MM.1S (cell line): Measurements from ENCODE around the gene SNX30.

Source experiments
- DNase-seq: peaks from one replicate; pipeline ENCODE4 v3.0.0-alpha.2; 2015
- H2AFZ ChIP-seq: fragments of 300-600 bp; sonication (generic); 2 replicates; pipeline ENCODE4 v1.6.0; 2016; ENCODE audit warnings: antibody characterized with exemption, low read length
- H3F3A ChIP-seq: fragments of 300-600 bp; sonication (generic); 2 replicates; pipeline ENCODE4 v1.6.1; 2016; ENCODE audit warnings: mild to moderate bottlenecking, antibody characterized with exemption, low read length, moderate library complexity, mixed read lengths; ENCODE audit not compliant: insufficient read depth
- H3K27ac ChIP-seq: fragments of 300-600 bp; sonication (generic); 2 replicates; pipeline ENCODE4 v1.5.1; 2016; ENCODE audit warnings: mild to moderate bottlenecking, low read length
- H3K27me3 ChIP-seq: fragments of 300-600 bp; sonication (generic); replicated peaks from 2 replicates; pipeline ENCODE4 v1.6.0; 2016; ENCODE audit warnings: low read length; ENCODE audit not compliant: insufficient read depth
- H3K36me3 ChIP-seq: fragments of 300-600 bp; sonication (generic); replicated peaks from 2 replicates; pipeline ENCODE4 v1.6.1; 2016; ENCODE audit warnings: mild to moderate bottlenecking, low read length, mixed read lengths; ENCODE audit not compliant: insufficient read depth
- H3K4me1 ChIP-seq: fragments of 300-600 bp; sonication (generic); 2 replicates; pipeline ENCODE4 v1.6.1; 2016; ENCODE audit warnings: low read length, mixed read lengths
- H3K4me2 ChIP-seq: fragments of 300-600 bp; sonication (generic); 2 replicates; pipeline ENCODE4 v1.6.0; 2016; ENCODE audit warnings: low read depth, low read length
- H3K4me3 ChIP-seq: fragments of 300-600 bp; sonication (generic); 2 replicates; pipeline ENCODE4 v1.5.1; 2016; ENCODE audit warnings: low read length, mixed read lengths
- H3K79me2 ChIP-seq: fragments of 300-600 bp; sonication (generic); 2 replicates; pipeline ENCODE4 v1.6.1; 2016; ENCODE audit warnings: mixed run types, low read length, mixed read lengths
- H3K9ac ChIP-seq: fragments of 300-600 bp; sonication (generic); 2 replicates; pipeline ENCODE4 v1.6.1; 2016; ENCODE audit warnings: low read length, mixed read lengths
- H3K9me2 ChIP-seq: fragments of 300-600 bp; sonication (generic); replicated peaks from 2 replicates; pipeline ENCODE4 v1.6.1; 2016; ENCODE audit warnings: mild to moderate bottlenecking, low read length, mixed read lengths; ENCODE audit not compliant: insufficient read depth
- H3K9me3 ChIP-seq: fragments of 300-600 bp; sonication (generic); replicated peaks from 2 replicates; pipeline ENCODE4 v1.6.1; 2016; ENCODE audit warnings: mild to moderate bottlenecking, low read length, mixed read lengths; ENCODE audit not compliant: insufficient read depth
- H4K20me1 ChIP-seq: fragments of 300-600 bp; sonication (generic); 2 replicates; pipeline ENCODE4 v1.6.1; 2016; ENCODE audit warnings: mild to moderate bottlenecking, low read length, moderate library complexity, mixed read lengths; ENCODE audit not compliant: insufficient read depth
- CTCF ChIP-seq: fragments of 300-600 bp; sonication (generic); IDR thresholded peaks from 2 replicates; pipeline ENCODE4 v1.5.1; 2016; ENCODE audit warnings: antibody characterized with exemption, low read length, mixed read lengths
- EZH2 ChIP-seq: fragments of 300-600 bp; sonication (generic); optimal IDR thresholded peaks from 2 replicates; pipeline ENCODE3; 2017; ENCODE audit warnings: low read depth, mild to moderate bottlenecking, antibody characterized with exemption, low read length, mixed read lengths
- EZH2phosphoT487 ChIP-seq: fragments of 300-600 bp; sonication (generic); IDR thresholded peaks from 2 replicates; pipeline ENCODE4 v1.6.1; 2018; ENCODE audit warnings: antibody characterized with exemption, low read length

Gene SNX30

GRCh38 chr9:112774006-112774996 is 23.7 kb downstream of the SNX30 start:
- Histone ChIP-seq H3K27ac (peak overlapping the region; percentile 11; the same call in 1 of the 2 replicates), H3K9me2 (no peaks in the 10 kb centered on the region), H4K20me1 (0 out of 2 replicates have a peak, but pooled peaks cover 2% of the 10 kb centered on the region), H2AFZ (no peak overlapping the region), H3F3A (no peaks in the 10 kb centered on the region), H3K27me3 (no peaks in the 10 kb centered on the region), H3K4me3 (no peak overlapping the region; the same call in 1 of the 2 replicates), H3K9ac (no peak overlapping the region), H3K9me3 (no peaks in the 10 kb centered on the region), H3K4me2 (peak overlapping the region; percentile 36), H3K4me1 (peaks cover 14% of the 10 kb centered on the region), H3K79me2 (peaks cover 27% of the 10 kb centered on the region), H3K36me3 (no peaks in the 10 kb centered on the region)
- TF ChIP-seq EZH2phosphoT487: no peak
- no peak for TF ChIP-seq CTCF
- no peak for TF ChIP-seq EZH2
- DNase-seq: peak; percentile 39

GRCh38 chr9:112777914-112778313 is 27.4 kb downstream of the SNX30 start:
- DNase-seq: no peak
- no peaks in the 10 kb centered on the region for H3F3A ChIP-seq
- no peak overlapping the region for H3K9ac ChIP-seq
- no peak overlapping the region for H2AFZ ChIP-seq
- no peaks in the 10 kb centered on the region for H4K20me1 ChIP-seq
- H3K4me2 ChIP-seq: no peak overlapping the region
- peaks cover 24% of the 10 kb centered on the region for H3K79me2 ChIP-seq
- no peak overlapping the region for H3K4me3 ChIP-seq
- H3K27me3 ChIP-seq: no peaks in the 10 kb centered on the region
- no peak for TF ChIP-seq CTCF
- no peak for TF ChIP-seq EZH2
- no peak for TF ChIP-seq EZH2phosphoT487
- no peaks in the 10 kb centered on the region for H3K36me3 ChIP-seq
- H3K27ac ChIP-seq: no peak overlapping the region
- no peaks in the 10 kb centered on the region for H3K9me2 ChIP-seq
- peaks cover 18% of the 10 kb centered on the region for H3K4me1 ChIP-seq
- H3K9me3 ChIP-seq: no peaks in the 10 kb centered on the region

- DNase-seq: no peak
- peaks cover 30% of the 10 kb centered on the region for H3K79me2 ChIP-seq
- H3K27me3 ChIP-seq: no peaks in the 10 kb centered on the region
- no peak overlapping the region for H3K4me2 ChIP-seq
- no peaks in the 10 kb centered on the region for H4K20me1 ChIP-seq
- H3F3A ChIP-seq: peaks cover 14% of the 10 kb centered on the region
- TF ChIP-seq CTCF (no peak), EZH2phosphoT487 (no peak), EZH2 (no peak)
- no peak overlapping the region for H2AFZ ChIP-seq
- H3K9me2 ChIP-seq: no peaks in the 10 kb centered on the region
- no peak overlapping the region for H3K27ac ChIP-seq
- no peak overlapping the region for H3K9ac ChIP-seq
- no peak overlapping the region for H3K4me3 ChIP-seq
- H3K4me1 ChIP-seq: peaks cover 26% of the 10 kb centered on the region
- no peaks in the 10 kb centered on the region for H3K9me3 ChIP-seq
- H3K36me3 ChIP-seq: no peaks in the 10 kb centered on the region
These were observed 30.0 kb downstream of the SNX30 start for GRCh38 chr9:112780450-112781036.
